ENCODE results near the gene UBQLNL. TPM values are rescaled to one million over a fixed set of nuclear protein-coding genes. Genes with fewer than 3 reads are reported as not detected.

Gene UBQLNL
- total RNA-seq, 1 experiment from 2014 or later, result not detected

DNA sequence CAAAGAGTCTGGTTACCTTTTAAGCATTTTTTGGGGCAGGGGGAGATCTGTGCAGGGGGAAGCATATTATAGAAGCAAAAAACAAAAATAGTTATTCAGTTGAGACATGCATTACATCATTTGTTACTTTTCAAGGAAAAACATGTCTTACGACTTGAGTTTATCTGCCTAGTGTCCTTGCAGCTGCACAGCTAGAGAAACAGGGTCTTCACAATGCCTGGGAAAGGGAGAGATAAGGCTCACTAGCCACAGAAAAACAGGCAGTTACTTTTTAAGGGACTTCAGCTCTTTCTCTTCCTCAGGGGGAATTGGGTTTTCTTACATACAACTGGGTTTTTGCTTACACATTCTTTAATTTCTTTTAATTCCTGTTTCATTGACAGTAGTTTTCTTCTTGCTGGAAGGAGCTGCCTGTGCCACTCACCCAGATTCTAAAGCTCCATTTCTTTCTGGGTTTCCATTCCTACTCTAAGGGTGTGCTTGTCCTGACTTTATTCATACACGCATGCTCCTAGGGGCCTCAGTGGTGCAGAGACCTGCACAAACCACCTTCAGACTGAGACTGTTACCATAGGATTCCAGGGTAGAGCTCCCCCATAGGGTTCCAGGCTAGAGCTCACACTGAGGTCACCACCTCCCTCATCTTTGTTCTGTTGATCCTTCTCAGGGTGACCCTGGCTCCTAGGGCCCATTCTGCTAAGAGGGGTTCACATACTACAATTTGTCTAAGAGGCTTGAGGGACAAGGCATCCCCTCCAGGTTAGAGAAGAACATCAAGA lies 14.7 kb upstream of the UBQLNL start:
- DNase-seq (ENCODE audit: low spot score), result no peak
- Histone ChIP-seq H3K4me3 (ENCODE audit: low read depth, low read length, poor library complexity, severe bottlenecking) (no peak overlapping the region), H3K27me3 (replicated peaks; ENCODE audit: insufficient read depth, low read depth, low read length, poor library complexity) (no peaks in the 10 kb centered on the region), H3K27ac (ENCODE audit: low read depth, low read length, poor library complexity, severe bottlenecking) (no peak overlapping the region), H3K4me1 (ENCODE audit: insufficient read depth, low read length, poor library complexity, severe bottlenecking) (no peaks in the 10 kb centered on the region), H3K36me3 (ENCODE audit: insufficient read depth, low read length, poor library complexity, severe bottlenecking) (no peaks in the 10 kb centered on the region), H3K9me3 (ENCODE audit: low read depth, low read length, poor library complexity, severe bottlenecking) (no peaks in the 10 kb centered on the region)
- BruUV-seq (replicated peaks), result no TSS peak
- TF ChIP-seq EZH2 (IDR thresholded peaks at IDR 0.05; ENCODE audit: borderline replicate concordance, low read depth, low read length, poor library complexity, severe bottlenecking), result no peak
- TF ChIP-seq, protein P1, sequence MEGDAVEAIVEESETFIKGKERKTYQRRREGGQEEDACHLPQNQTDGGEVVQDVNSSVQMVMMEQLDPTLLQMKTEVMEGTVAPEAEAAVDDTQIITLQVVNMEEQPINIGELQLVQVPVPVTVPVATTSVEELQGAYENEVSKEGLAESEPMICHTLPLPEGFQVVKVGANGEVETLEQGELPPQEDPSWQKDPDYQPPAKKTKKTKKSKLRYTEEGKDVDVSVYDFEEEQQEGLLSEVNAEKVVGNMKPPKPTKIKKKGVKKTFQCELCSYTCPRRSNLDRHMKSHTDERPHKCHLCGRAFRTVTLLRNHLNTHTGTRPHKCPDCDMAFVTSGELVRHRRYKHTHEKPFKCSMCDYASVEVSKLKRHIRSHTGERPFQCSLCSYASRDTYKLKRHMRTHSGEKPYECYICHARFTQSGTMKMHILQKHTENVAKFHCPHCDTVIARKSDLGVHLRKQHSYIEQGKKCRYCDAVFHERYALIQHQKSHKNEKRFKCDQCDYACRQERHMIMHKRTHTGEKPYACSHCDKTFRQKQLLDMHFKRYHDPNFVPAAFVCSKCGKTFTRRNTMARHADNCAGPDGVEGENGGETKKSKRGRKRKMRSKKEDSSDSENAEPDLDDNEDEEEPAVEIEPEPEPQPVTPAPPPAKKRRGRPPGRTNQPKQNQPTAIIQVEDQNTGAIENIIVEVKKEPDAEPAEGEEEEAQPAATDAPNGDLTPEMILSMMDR (conservative IDR thresholded peaks at IDR 0.05; ENCODE audit: low read depth, low read length), result no peak
- POLR2A ChIA-PET (ENCODE audit: low non-redundant PET), result no interaction called here
- intact Hi-C loops (cut with micrococcal nuclease; ENCODE audit: unreplicated experiment), result no loop called here
- CTCF ChIA-PET, result no interaction called here

DNA sequence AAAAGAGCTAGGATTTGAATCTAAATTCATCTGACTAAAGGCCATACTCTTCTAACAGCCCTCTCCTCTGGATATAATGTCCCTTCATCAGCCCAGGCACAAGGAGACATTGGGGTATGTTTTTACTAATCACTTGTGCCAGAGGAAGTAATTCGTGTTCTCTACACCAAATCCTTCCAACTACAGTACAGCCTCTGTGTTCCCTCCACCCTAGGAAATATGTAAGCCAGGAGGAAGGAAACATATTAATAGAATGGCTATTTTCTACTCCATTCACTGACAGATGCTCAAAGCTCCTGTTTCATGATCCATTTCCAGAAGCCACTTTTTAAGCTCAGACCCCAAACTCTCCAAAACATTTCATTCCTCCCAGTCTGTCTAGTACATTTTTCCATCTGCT lies 12.0 kb upstream of the UBQLNL start:
- POLR2A ChIA-PET (ENCODE audit: low non-redundant PET), result no interaction called here
- Histone ChIP-seq H3K27me3 (replicated peaks; ENCODE audit: insufficient read depth, low read depth, low read length, poor library complexity) (no peaks in the 10 kb centered on the region), H3K9me3 (ENCODE audit: low read depth, low read length, poor library complexity, severe bottlenecking) (no peaks in the 10 kb centered on the region), H3K4me1 (ENCODE audit: insufficient read depth, low read length, poor library complexity, severe bottlenecking) (no peaks in the 10 kb centered on the region), H3K4me3 (ENCODE audit: low read depth, low read length, poor library complexity, severe bottlenecking) (no peak overlapping the region), H3K27ac (ENCODE audit: low read depth, low read length, poor library complexity, severe bottlenecking) (no peak overlapping the region), H3K36me3 (ENCODE audit: insufficient read depth, low read length, poor library complexity, severe bottlenecking) (no peaks in the 10 kb centered on the region)
- CTCF ChIA-PET, result no interaction called here
- intact Hi-C loops (cut with micrococcal nuclease; ENCODE audit: unreplicated experiment), result no loop called here
- TF ChIP-seq EZH2 (IDR thresholded peaks at IDR 0.05; ENCODE audit: borderline replicate concordance, low read depth, low read length, poor library complexity, severe bottlenecking), result no peak
- TF ChIP-seq, protein P1 (conservative IDR thresholded peaks at IDR 0.05; ENCODE audit: low read depth, low read length), result no peak
- DNase-seq (ENCODE audit: low spot score), result no peak
- BruUV-seq (replicated peaks), result no TSS peak

DNA sequence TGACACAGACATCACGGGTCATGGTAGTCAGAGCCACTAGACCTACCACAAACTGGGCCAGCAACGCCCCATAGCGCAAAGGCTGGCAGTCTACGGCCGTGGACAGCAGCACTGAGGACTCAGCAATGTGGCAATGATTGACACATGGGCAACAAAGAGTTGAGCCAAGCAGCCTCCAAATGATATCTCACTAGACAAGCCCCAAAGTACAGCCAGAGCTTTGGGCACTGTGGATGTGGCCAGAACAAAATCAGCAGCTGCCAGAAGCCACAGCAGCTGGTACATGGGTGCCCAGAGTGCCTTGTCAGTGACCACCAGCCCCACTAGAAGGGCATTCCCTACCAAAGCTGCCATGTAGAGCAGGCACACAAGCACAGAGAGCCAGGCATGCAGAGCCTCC lies 11.2 kb upstream of the UBQLNL start:
- H3K4me3 ChIP-seq (ENCODE audit: low read depth, low read length, poor library complexity, severe bottlenecking), result no peak overlapping the region
- no peaks in the 10 kb centered on the region for H3K36me3 ChIP-seq (ENCODE audit: insufficient read depth, low read length, poor library complexity, severe bottlenecking)
- POLR2A ChIA-PET (ENCODE audit: low non-redundant PET), result no interaction called here
- no peaks in the 10 kb centered on the region for H3K27me3 ChIP-seq (replicated peaks; ENCODE audit: insufficient read depth, low read depth, low read length, poor library complexity)
- intact Hi-C loops (cut with micrococcal nuclease; ENCODE audit: unreplicated experiment), result no loop called here
- H3K9me3 ChIP-seq (ENCODE audit: low read depth, low read length, poor library complexity, severe bottlenecking), result no peaks in the 10 kb centered on the region
- no peaks in the 10 kb centered on the region for H3K4me1 ChIP-seq (ENCODE audit: insufficient read depth, low read length, poor library complexity, severe bottlenecking)
- TF ChIP-seq, protein P1 (conservative IDR thresholded peaks at IDR 0.05; ENCODE audit: low read depth, low read length), result no peak
- TF ChIP-seq EZH2 (IDR thresholded peaks at IDR 0.05; ENCODE audit: borderline replicate concordance, low read depth, low read length, poor library complexity, severe bottlenecking), result no peak
- no TSS peak for BruUV-seq (replicated peaks)
- CTCF ChIA-PET, result no interaction called here
- H3K27ac ChIP-seq (ENCODE audit: low read depth, low read length, poor library complexity, severe bottlenecking), result no peak overlapping the region
- no peak for DNase-seq (ENCODE audit: low spot score)

Measured in A673 (cell line).